A549 (cell line): ENCODE results near the gene TCP10L.

Experiments
- BCL3 ChIP-seq: fragments of >200 bp; sonication (Bioruptor Twin); formaldehyde crosslinking; IDR thresholded peaks from 3 replicates; pipeline ENCODE4 v1.6.1; 2016
- CBX8 ChIP-seq: fragments of 200-600 bp; sonication (generic); IDR thresholded peaks from 2 replicates; pipeline ENCODE4 v1.6.1; 2016
- CTCF ChIP-seq: fragments of >200 bp; sonication (Bioruptor Twin); formaldehyde crosslinking; IDR thresholded peaks from 3 replicates; pipeline ENCODE4 v1.5.1; 2016
- EP300 ChIP-seq, 2 experiments: fragments of >200 bp; sonication (Bioruptor Twin); formaldehyde crosslinking; IDR thresholded peaks; 2 replicates in 1 of 2; 3 replicates in 1 of 2; pipeline ENCODE4 v1.6.1; 2016 to 2017
- HMGXB4 ChIP-seq: fragments of 250-450 bp; sonication (Bioruptor Pico); IDR thresholded peaks from 2 replicates; pipeline ENCODE4 v1.5.0; 2021; ENCODE audit warnings: mild to moderate bottlenecking, moderate library complexity, borderline replicate concordance
- MAZ ChIP-seq: fragments of 150-350 bp; IDR thresholded peaks from 2 replicates; pipeline ENCODE4 v1.6.1; 2014; ENCODE audit warnings: antibody characterized with exemption, low read depth, low read length, borderline replicate concordance
- MYC ChIP-seq: IDR thresholded peaks from 2 replicates; pipeline ENCODE4 v1.6.1; 2012; ENCODE audit warnings: mild to moderate bottlenecking, inconsistent platforms, low read length, improper control_type of control experiment, borderline replicate concordance
- PBX3 ChIP-seq: IDR thresholded peaks from 2 replicates; pipeline ENCODE4 v1.6.1; 2012
- POLR2A ChIP-seq: IDR thresholded peaks from 2 replicates; pipeline ENCODE4 v1.6.1; 2012; ENCODE audit warnings: mild to moderate bottlenecking, low read length
- REST ChIP-seq: fragments of 200-600 bp; sonication (generic); IDR thresholded peaks from 2 replicates; pipeline ENCODE4 v1.6.1; 2016; ENCODE audit warnings: antibody characterized with exemption, mild to moderate bottlenecking, moderate library complexity

- TF ChIP-seq REST = no peak
- no peak for TF ChIP-seq EP300 (IDR thresholded peaks at IDR 0.05)
- no peak for TF ChIP-seq CBX8
- TF ChIP-seq MAZ = no peak
- TF ChIP-seq CTCF = no peak
- TF ChIP-seq MYC = no peak
- TF ChIP-seq PBX3 = no peak
- no peak for TF ChIP-seq POLR2A
- TF ChIP-seq HMGXB4 (CRISPR knock-in tag) = no peak
- TF ChIP-seq BCL3 = no peak
These were observed 51.2 kb downstream of the TCP10L start for GRCh38 chr21:32534113-32534512.
